Measurements from ENCODE around the gene NKX2-3. TPM values are rescaled to one million over a fixed set of nuclear protein-coding genes. Genes with fewer than 3 reads are reported as not detected.
A peak's percentile ranks its signal among the peaks of the same experiment; 100 is the strongest.

Gene NKX2-3
- polyA plus RNA-seq, 2 of the 4 experiments (the other 2 are of a cell fraction), result not detected

- H3K9me3 ChIP-seq, result no peaks in the 10 kb centered on the region
- TF ChIP-seq NPAS2 (CRISPR knock-in tag; IDR thresholded peaks at IDR 0.05; ENCODE audit: borderline replicate concordance), result no peak
- no peak for TF ChIP-seq SREBF2 (IDR thresholded peaks at IDR 0.05)
- no peak for TF ChIP-seq TFCP2L1 (CRISPR knock-in tag; IDR thresholded peaks at IDR 0.05)
- TF ChIP-seq, protein P1, sequence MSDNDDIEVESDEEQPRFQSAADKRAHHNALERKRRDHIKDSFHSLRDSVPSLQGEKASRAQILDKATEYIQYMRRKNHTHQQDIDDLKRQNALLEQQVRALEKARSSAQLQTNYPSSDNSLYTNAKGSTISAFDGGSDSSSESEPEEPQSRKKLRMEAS (IDR thresholded peaks at IDR 0.05), result no peak
- no peak for TF ChIP-seq HEYL (CRISPR knock-in tag; IDR thresholded peaks at IDR 0.05)
- TF ChIP-seq CEBPB (IDR thresholded peaks at IDR 0.05), result no peak
- no peak for TF ChIP-seq HES2 (IDR thresholded peaks at IDR 0.05)
- TF ChIP-seq EHF (CRISPR knock-in tag; IDR thresholded peaks at IDR 0.05), result no peak
- no peak for TF ChIP-seq RAD21 (conservative IDR thresholded peaks at IDR 0.05 in 1 of 2, IDR thresholded peaks at IDR 0.05 in 1 of 2)
- no peak for TF ChIP-seq FOSB (CRISPR knock-in tag; IDR thresholded peaks at IDR 0.05)
- no peak for TF ChIP-seq CBX2 (IDR thresholded peaks at IDR 0.05; ENCODE audit: borderline replicate concordance, low read depth)
- no peak for TF ChIP-seq GATA3 (IDR thresholded peaks at IDR 0.05; ENCODE audit: borderline replicate concordance)
- no peak for TF ChIP-seq HDAC2 (IDR thresholded peaks at IDR 0.05)
- ChIA-PET CTCF (interaction anchor here (0.6 to 0.9 kb wide), 2 partner anchors 10 to 261 kb away, joined by 3 read pairs; no protein-coding TSS in a partner anchor), POLR2A (interaction anchor here (0.6 kb wide), 1 partner anchor 95 kb away, joined by 3 read pairs; no protein-coding TSS in a partner anchor)
- peak overlapping the region; percentile 13; the same call in 1 of the 3 replicates for H3K4me2 ChIP-seq
- no peak overlapping the region for H3K4me3 ChIP-seq
- DNase-seq (ENCODE audit: low read depth in 1 of 2, low spot score in 1 of 2) (no peak), FAIRE-seq (no peak), ATAC-seq (no peak)
- H3K4me1 ChIP-seq, result 0 out of 3 replicates have a peak, but pooled peaks cover 3% of the 10 kb centered on the region
- WGBS (ENCODE audit: missing lambda C conversion rate), result 48% methylated on average over 10 of the region's 10 CpGs
- no peak overlapping the region for H3K27ac ChIP-seq
These were observed 4.0 kb upstream of the NKX2-3 start for GRCh38 chr10:99528494-99529441.

DNA sequence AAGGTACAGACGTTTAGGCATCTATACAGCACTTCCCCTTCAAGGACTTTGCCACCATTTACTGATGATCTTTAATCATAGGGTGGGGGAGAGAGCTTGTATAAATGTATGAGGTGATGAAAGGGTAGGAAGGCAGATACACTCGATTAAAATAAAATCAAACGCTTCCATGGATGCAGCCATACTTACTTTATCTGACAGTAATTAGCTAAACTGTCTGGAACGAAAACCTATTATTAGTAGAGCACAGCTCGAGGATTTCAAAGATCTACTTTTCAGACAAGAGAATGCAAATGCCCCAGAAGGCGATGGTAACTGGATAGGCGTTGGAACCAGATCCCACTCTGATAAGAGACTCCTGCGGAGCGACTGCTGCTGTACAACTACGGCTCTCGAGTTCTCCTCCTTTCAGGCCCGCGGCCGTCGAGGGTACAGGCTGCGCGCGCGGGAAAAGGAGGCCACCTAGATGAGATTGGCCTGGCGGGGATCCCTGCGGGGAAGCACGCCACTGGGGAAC lies 3.1 kb upstream of the NKX2-3 start:
- FAIRE-seq (no peak), ATAC-seq (no peak)

More for the DNA sequence above, 3.1 kb upstream of the NKX2-3 start:
- POLR2A ChIA-PET, result interaction anchor here (0.6 kb wide), 1 partner anchor 94 kb away, joined by 3 read pairs; no protein-coding TSS in a partner anchor
- CTCF ChIA-PET, result interaction anchor here (0.6 to 0.9 kb wide), 2 partner anchors 9 to 262 kb away, joined by 3 read pairs; no protein-coding TSS in a partner anchor
- H3K4me3 ChIP-seq, result no peak overlapping the region
- H3K9me3 ChIP-seq, result no peaks in the 10 kb centered on the region
- no peak overlapping the region for H3K27ac ChIP-seq
- no peak overlapping the region for H3K4me2 ChIP-seq
- TF ChIP-seq KDM1A (IDR thresholded peaks at IDR 0.05; ENCODE audit: low read depth) (no peak), RARB (CRISPR knock-in tag; IDR thresholded peaks at IDR 0.05) (no peak), ZSCAN20 (CRISPR knock-in tag; IDR thresholded peaks at IDR 0.05) (no peak), RCOR1 (IDR thresholded peaks at IDR 0.05; ENCODE audit: low read depth, low read length) (no peak), ELK1 (IDR thresholded peaks at IDR 0.05; ENCODE audit: low read depth, low read length) (no peak), HOXB5 (CRISPR knock-in tag; IDR thresholded peaks at IDR 0.05) (no peak), HOXA7 (CRISPR knock-in tag; IDR thresholded peaks at IDR 0.05) (no peak)
- 77% methylated on average over 22 of the region's 22 CpGs for WGBS (ENCODE audit: missing lambda C conversion rate)
- no peak for DNase-seq (ENCODE audit: low read depth in 1 of 2, low spot score in 1 of 2)
- H3K4me1 ChIP-seq, result 0 out of 3 replicates have a peak, but pooled peaks cover 3% of the 10 kb centered on the region

Measured in A549 (cell line).